OCI-LY7 (cell line): ENCODE results near the gene LRRFIP1. TPM values are rescaled to one million over a fixed set of nuclear protein-coding genes. Genes with fewer than 3 reads are reported as not detected.
"Not testable (repeated sequence)": the region's sequence is repeated elsewhere in the genome, so short reads cannot be mapped to it uniquely, and the experiment has no call there.

ENCODE experiments used
- BruUV-seq: library from RNA; stranded (reverse); fragments of 400-500 nt; replicated peaks from 2 replicates; lab custom pipeline; 2021; lab: Mats Ljungman, UMichigan
- CTCF ChIA-PET: fragments of 300-600 bp; sonication (Branson Sonifier 250); formaldehyde crosslinking; loops from one replicate; lab custom pipeline; 2022; ENCODE audit warnings: antibody characterized with exemption; ENCODE audit not compliant: unreplicated experiment; lab: Charles Lee
- POLR2A ChIA-PET: fragments of 300-600 bp; sonication (Branson Sonifier 250); formaldehyde crosslinking; loops from one replicate; lab custom pipeline; 2022; ENCODE audit warnings: antibody characterized with exemption; lab: Charles Lee
- DNase-seq: peaks from one replicate; pipeline ENCODE4 v3.0.0-alpha.2; 2015; ENCODE audit warnings: low spot score
- H2AFZ ChIP-seq: fragments of 200-600 bp; sonication (generic), shearing (Covaris generic); 2 replicates; pipeline ENCODE4 v1.6.1; 2014; ENCODE audit warnings: mild to moderate bottlenecking, antibody characterized with exemption, low read length, moderate library complexity
- H3K27ac ChIP-seq: fragments of 200-600 bp; sonication (generic); 2 replicates; pipeline ENCODE4 v1.5.1; 2014; ENCODE audit warnings: mixed run types, low read depth, mild to moderate bottlenecking, moderate library complexity, low read length, inconsistent platforms; ENCODE audit not compliant: poor library complexity, severe bottlenecking
- H3K36me3 ChIP-seq: fragments of 200-600 bp; sonication (generic); 2 replicates; pipeline ENCODE4 v1.6.1; 2014; ENCODE audit warnings: mild to moderate bottlenecking, antibody characterized with exemption, low read length, moderate library complexity, mixed read lengths; ENCODE audit not compliant: insufficient read depth
- H3K4me1 ChIP-seq: fragments of 200-600 bp; sonication (generic); 2 replicates; pipeline ENCODE4 v1.5.1; 2014; ENCODE audit warnings: mild to moderate bottlenecking, low read length; ENCODE audit not compliant: insufficient read depth, poor library complexity, severe bottlenecking
- H3K4me2 ChIP-seq: fragments of 200-600 bp; sonication (generic); 2 replicates; pipeline ENCODE4 v1.6.1; 2014; ENCODE audit warnings: mild to moderate bottlenecking, low read length
- H3K4me3 ChIP-seq: fragments of 200-600 bp; sonication (generic); 2 replicates; pipeline ENCODE4 v1.5.1; 2014; ENCODE audit warnings: mild to moderate bottlenecking, low read depth, low read length; ENCODE audit not compliant: poor library complexity, severe bottlenecking
- H3K79me2 ChIP-seq: fragments of 200-600 bp; sonication (generic); 2 replicates; pipeline ENCODE4 v1.6.1; 2016; ENCODE audit warnings: low read depth, mild to moderate bottlenecking, low read length, moderate library complexity, mixed read lengths; ENCODE audit not compliant: insufficient read depth
- H3K9me2 ChIP-seq: fragments of 200-600 bp; sonication (generic); 2 replicates; pipeline ENCODE4 v1.6.1; 2016; ENCODE audit warnings: mild to moderate bottlenecking, low read length, mixed read lengths; ENCODE audit not compliant: insufficient read depth
- H3K9me3 ChIP-seq: fragments of 200-600 bp; sonication (generic); 2 replicates; pipeline ENCODE4 v1.6.1; 2014; ENCODE audit warnings: mild to moderate bottlenecking, mixed run types, low read length, mixed read lengths
- H4K20me1 ChIP-seq: fragments of 200-600 bp; sonication (generic); 2 replicates; pipeline ENCODE4 v1.6.1; 2014; ENCODE audit warnings: mild to moderate bottlenecking, antibody characterized with exemption, low read length, moderate library complexity, mixed read lengths; ENCODE audit not compliant: insufficient read depth
- EZH2phosphoT487 ChIP-seq: fragments of 200-600 bp; sonication (generic); IDR thresholded peaks from 2 replicates; pipeline ENCODE4 v1.6.1; 2018; ENCODE audit warnings: low read depth, borderline replicate concordance, mild to moderate bottlenecking, mixed run types, antibody characterized with exemption, low read length, moderate library complexity, mixed read lengths
- intact Hi-C: fragments of 100-400 bp; cut with micrococcal nuclease; formaldehyde crosslinking; loops from one replicate; pipeline ENCODE4 v1.10.0; 2022; ENCODE audit not compliant: unreplicated experiment
- total RNA-seq, 2 experiments: library from RNA; depleted of rRNA in 1 of 2; stranded (reverse); fragments of >200 nt in 1 of 2; shearing (Covaris generic) in 1 of 2; gene quantifications; 2 replicates each; pipeline ENCODE4 v1.2.3, GENCODE V29; 2014 to 2022
- TF ChIP-seq, protein P1 (sequence below): fragments of 200-600 bp; sonication (generic); conservative IDR thresholded peaks from 2 replicates; pipeline ENCODE4 v1.5.1; 2014; ENCODE audit warnings: mild to moderate bottlenecking, antibody characterized with exemption, low read length, moderate library complexity, mixed read lengths

The LRRFIP1 gene
- total RNA-seq, 2 experiments from 2014 or later = 95.7 to 216 TPM

DNA sequence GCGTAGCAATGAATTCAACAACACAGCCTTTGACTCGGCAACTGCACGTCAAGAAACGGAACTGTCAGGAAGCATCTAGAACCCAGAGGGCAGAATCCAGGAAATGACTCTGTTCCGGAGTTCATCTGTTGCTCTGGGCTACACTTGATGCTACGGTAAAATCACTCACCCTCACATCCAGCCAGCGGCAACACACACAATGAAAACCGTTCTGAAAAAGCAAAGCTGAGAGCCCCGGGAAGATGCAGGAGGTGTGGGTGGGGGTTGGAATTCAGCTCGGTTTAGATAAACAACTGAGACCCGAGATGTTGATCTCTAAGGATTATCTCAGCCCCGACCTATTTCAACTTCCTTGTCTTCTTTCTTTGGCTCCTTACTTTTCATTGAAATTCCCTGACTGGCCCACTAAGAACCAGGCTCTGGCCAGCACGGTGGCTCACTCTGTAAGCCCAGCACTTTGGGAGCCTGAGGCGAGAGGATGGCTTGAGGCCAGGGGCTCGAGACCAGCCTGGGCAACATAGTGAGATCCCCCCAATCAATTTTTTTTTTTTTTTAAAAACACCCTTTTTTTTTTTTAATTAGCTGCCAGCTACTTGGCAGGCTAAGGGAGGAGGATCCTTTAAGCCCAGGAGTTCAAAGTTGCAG, 23.5 kb upstream of the LRRFIP1 start:
- CTCF ChIA-PET = no interaction called here
- Histone ChIP-seq H3K36me3 (no peaks in the 10 kb centered on the region), H4K20me1 (no peaks in the 10 kb centered on the region), H3K4me1 (peaks cover 14% of the 10 kb centered on the region), H3K9me3 (no peaks in the 10 kb centered on the region), H2AFZ (peak overlapping the region; percentile 41; the same call in 1 of the 2 replicates), H3K4me3 (no peak overlapping the region), H3K79me2 (no peaks in the 10 kb centered on the region), H3K27ac (no peak overlapping the region), H3K9me2 (no peaks in the 10 kb centered on the region), H3K4me2 (no peak overlapping the region)
- DNase-seq = peak; percentile 24
- BruUV-seq = no TSS peak
- POLR2A ChIA-PET = interaction anchor here (0.6 to 0.7 kb wide), 3 partner anchors 161 to 251 kb away, joined by 3 to 4 read pairs (median 3); no protein-coding TSS in a partner anchor
- intact Hi-C loops = no loop called here
- TF ChIP-seq, protein P1, sequence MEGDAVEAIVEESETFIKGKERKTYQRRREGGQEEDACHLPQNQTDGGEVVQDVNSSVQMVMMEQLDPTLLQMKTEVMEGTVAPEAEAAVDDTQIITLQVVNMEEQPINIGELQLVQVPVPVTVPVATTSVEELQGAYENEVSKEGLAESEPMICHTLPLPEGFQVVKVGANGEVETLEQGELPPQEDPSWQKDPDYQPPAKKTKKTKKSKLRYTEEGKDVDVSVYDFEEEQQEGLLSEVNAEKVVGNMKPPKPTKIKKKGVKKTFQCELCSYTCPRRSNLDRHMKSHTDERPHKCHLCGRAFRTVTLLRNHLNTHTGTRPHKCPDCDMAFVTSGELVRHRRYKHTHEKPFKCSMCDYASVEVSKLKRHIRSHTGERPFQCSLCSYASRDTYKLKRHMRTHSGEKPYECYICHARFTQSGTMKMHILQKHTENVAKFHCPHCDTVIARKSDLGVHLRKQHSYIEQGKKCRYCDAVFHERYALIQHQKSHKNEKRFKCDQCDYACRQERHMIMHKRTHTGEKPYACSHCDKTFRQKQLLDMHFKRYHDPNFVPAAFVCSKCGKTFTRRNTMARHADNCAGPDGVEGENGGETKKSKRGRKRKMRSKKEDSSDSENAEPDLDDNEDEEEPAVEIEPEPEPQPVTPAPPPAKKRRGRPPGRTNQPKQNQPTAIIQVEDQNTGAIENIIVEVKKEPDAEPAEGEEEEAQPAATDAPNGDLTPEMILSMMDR = no peak
- no peak for TF ChIP-seq EZH2phosphoT487

- H3K4me1 ChIP-seq = peaks cover 14% of the 10 kb centered on the region
- no peaks in the 10 kb centered on the region for H3K9me3 ChIP-seq
- H3K9me2 ChIP-seq = no peaks in the 10 kb centered on the region
- no peak overlapping the region for H3K4me2 ChIP-seq
- intact Hi-C loops = no loop called here
- POLR2A ChIA-PET = interaction anchor here (0.6 to 0.7 kb wide), 3 partner anchors 161 to 252 kb away, joined by 3 to 4 read pairs (median 3); no protein-coding TSS in a partner anchor
- no peaks in the 10 kb centered on the region for H3K79me2 ChIP-seq
- no peaks in the 10 kb centered on the region for H4K20me1 ChIP-seq
- no peaks in the 10 kb centered on the region for H3K36me3 ChIP-seq
- no TSS peak for BruUV-seq
- H3K4me3 ChIP-seq = no peak overlapping the region
- CTCF ChIA-PET = no interaction called here
- H3K27ac ChIP-seq = no peak overlapping the region
- no peak for DNase-seq
- H2AFZ ChIP-seq = no peak overlapping the region
- TF ChIP-seq, protein P1 = no peak
- no peak for TF ChIP-seq EZH2phosphoT487
These were observed 23.0 kb upstream of the LRRFIP1 start for GRCh38 chr2:237604391-237604790.

DNA sequence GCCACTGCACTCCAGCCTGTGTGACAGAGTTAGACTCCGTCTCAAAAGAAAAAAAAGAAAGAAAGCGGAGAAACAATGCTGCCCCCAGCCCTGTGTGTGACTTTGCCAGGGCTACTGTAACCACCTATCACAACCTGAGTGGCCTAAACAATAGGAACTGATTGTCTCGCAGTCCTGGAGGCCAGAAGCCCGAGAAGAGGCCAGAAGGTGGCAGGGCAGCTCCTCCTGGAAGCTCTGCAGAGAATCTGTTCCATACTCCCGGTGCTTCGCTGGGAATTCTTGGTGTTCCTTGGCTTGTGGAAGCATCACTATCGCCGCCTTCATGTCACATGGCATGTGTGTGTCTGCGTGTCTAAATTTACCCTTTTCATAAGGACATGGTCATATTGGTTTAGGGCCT, 22.4 kb upstream of the LRRFIP1 start:
- ChIA-PET POLR2A (interaction anchor here (0.6 kb wide), 1 partner anchor 358 kb away, joined by 4 read pairs; no protein-coding TSS in a partner anchor), CTCF (no interaction called here)
- no peak for TF ChIP-seq EZH2phosphoT487
- TF ChIP-seq, protein P1 = peak; percentile 50
- Histone ChIP-seq H3K4me2 (no peak overlapping the region), H3K9me2 (no peaks in the 10 kb centered on the region), H3K27ac (no peak overlapping the region), H3K4me3 (no peak overlapping the region), H3K79me2 (no peaks in the 10 kb centered on the region), H3K9me3 (no peaks in the 10 kb centered on the region), H2AFZ (no peak overlapping the region), H4K20me1 (no peaks in the 10 kb centered on the region), H3K4me1 (peaks cover 12% of the 10 kb centered on the region), H3K36me3 (no peaks in the 10 kb centered on the region)
- intact Hi-C loops = no loop called here
- BruUV-seq = no TSS peak
- no peak for DNase-seq

GRCh38 chr2:237606522-237606921, 20.9 kb upstream of the LRRFIP1 start:
- BruUV-seq, H2AFZ ChIP-seq, H3K9me2 ChIP-seq, H3K4me1 ChIP-seq, POLR2A ChIA-PET, H3K79me2 ChIP-seq, H3K4me3 ChIP-seq, H3K4me2 ChIP-seq, H3K36me3 ChIP-seq, H4K20me1 ChIP-seq, H3K9me3 ChIP-seq, H3K27ac ChIP-seq, DNase-seq, CTCF ChIA-PET, intact Hi-C loops: not testable (repeated sequence)
